K562 (cell line): ENCODE results near the gene GOLGA5. TPM values are rescaled to one million over a fixed set of nuclear protein-coding genes. Genes with fewer than 3 reads are reported as not detected.

Source experiments
- ATAC-seq: fragments of 200-7000 bp; cut with Tn5 transposase; 3 replicates; pipeline ENCODE4 v1.9.1; 2020; ENCODE audit warnings: moderate library complexity
- BruUV-seq: library from RNA; stranded (reverse); fragments of 400-500 nt; replicated peaks from 2 replicates; lab custom pipeline; 2021; lab: Mats Ljungman, UMichigan
- CTCF ChIA-PET: fragments of 300-600 bp; formaldehyde crosslinking; extraction: SDS; loops from one replicate; lab custom pipeline; 2021; ENCODE audit warnings: low intra/inter-chr PET ratio; lab: Yijun Ruan, JAX
- POLR2A ChIA-PET: fragments of 300-600, 350-650 bp; sonication (Branson Sonifier 250); formaldehyde crosslinking; extraction: SDS; loops from one replicate; lab custom pipeline; 2021; ENCODE audit warnings: antibody characterized with exemption, inconsistent platforms; lab: Yijun Ruan, JAX
- DNase-seq, 4 experiments: peaks; one replicate each; pipeline versions ENCODE4 v3.0.0 to v3.0.0-alpha.2; 2011 to 2018; ENCODE audit warnings: low spot score in 3 of 4, mixed read lengths in 3 of 4; ENCODE audit errors: extremely low read depth in 1 of 4
- FAIRE-seq: peaks from 2 replicates; lab custom pipeline; 2011; peaks lifted over from hg19 to GRCh38; lab: Jason Lieb, UNC
- H2AFZ ChIP-seq: 2 replicates; pipeline ENCODE4 v1.6.0; 2011; ENCODE audit warnings: low read depth, low read length, control low read depth, inconsistent platforms
- H3K27ac ChIP-seq: fragments of 200-600 bp; 3 replicates; pipeline ENCODE4 v1.8.0; 2011; ENCODE audit warnings: low read depth, mild to moderate bottlenecking, control low read depth, inconsistent platforms, low read length, moderate library complexity, mixed read lengths; ENCODE audit errors: extremely low read depth
- H3K27me3 ChIP-seq, 2 experiments: fragments of 300-600 bp in 1 of 2; 2 replicates in 1 of 2; 3 replicates in 1 of 2; pipeline versions ENCODE4 v1.6.0 to v1.8.0; 2011; ENCODE audit warnings: inconsistent platforms in 2 of 2, low read length in 2 of 2, mild to moderate bottlenecking in 1 of 2, mixed read lengths in 1 of 2, moderate library complexity in 1 of 2; ENCODE audit not compliant: control insufficient read depth in 2 of 2, insufficient read depth in 2 of 2
- H3K36me3 ChIP-seq: fragments of 300-600 bp; 3 replicates; pipeline ENCODE4 v1.8.0; 2011; ENCODE audit warnings: mild to moderate bottlenecking, low read length, inconsistent platforms; ENCODE audit not compliant: control insufficient read depth, insufficient read depth
- H3K4me1 ChIP-seq, 2 experiments: fragments of 200-600 bp in 1 of 2; replicated peaks in 1 of 2; 2 replicates in 1 of 2; 3 replicates in 1 of 2; pipeline versions ENCODE4 v1.5.1 to v1.8.0; 2011; ENCODE audit warnings: inconsistent platforms in 2 of 2, low read length in 2 of 2, mild to moderate bottlenecking in 1 of 2, mixed read lengths in 1 of 2, moderate library complexity in 1 of 2; ENCODE audit not compliant: control insufficient read depth in 2 of 2, insufficient read depth in 2 of 2
- H3K4me2 ChIP-seq: 2 replicates; pipeline ENCODE4 v1.6.1; 2011; ENCODE audit warnings: low read length, control low read depth, inconsistent platforms, mixed read lengths; ENCODE audit not compliant: insufficient read depth
- H3K4me3 ChIP-seq: fragments of 200-600 bp; sonication (generic), shearing (Covaris generic); 2 replicates; pipeline ENCODE4 v1.5.1; 2016; ENCODE audit warnings: control low read depth, inconsistent platforms
- H3K79me2 ChIP-seq: fragments of 200-600 bp; 3 replicates; pipeline ENCODE4 v1.8.0; 2011; ENCODE audit warnings: low read length, inconsistent platforms; ENCODE audit not compliant: control insufficient read depth, insufficient read depth
- H3K9ac ChIP-seq, 2 experiments: 2 replicates each; pipeline versions ENCODE4 v1.6.0 to v1.6.1; 2011; ENCODE audit warnings: low read depth in 2 of 2, low read length in 2 of 2, control low read depth in 1 of 2, inconsistent platforms in 1 of 2, mild to moderate bottlenecking in 1 of 2, mixed read lengths in 1 of 2; ENCODE audit not compliant: insufficient read depth in 1 of 2
- H3K9me1 ChIP-seq: one replicate; pipeline ENCODE4 v1.6.0; 2011; ENCODE audit warnings: inconsistent platforms, mild to moderate bottlenecking, low read length, moderate library complexity; ENCODE audit not compliant: control insufficient read depth, insufficient read depth
- H3K9me3 ChIP-seq: replicated peaks from 2 replicates; pipeline ENCODE4 v1.5.1; 2011; ENCODE audit warnings: low read depth, low read length, inconsistent platforms; ENCODE audit not compliant: control insufficient read depth, insufficient read depth
- H4K20me1 ChIP-seq: replicated peaks from 2 replicates; pipeline ENCODE4 v1.6.1; 2011; ENCODE audit warnings: low read length, inconsistent platforms, mixed read lengths; ENCODE audit not compliant: control insufficient read depth, insufficient read depth
- ARNT ChIP-seq, 2 experiments: fragments of 450-650 bp; IDR thresholded peaks; 2 replicates each; pipeline ENCODE4 v1.6.1; 2016; ENCODE audit warnings: mild to moderate bottlenecking in 1 of 2
- ATF7 ChIP-seq: fragments of 450-650 bp; IDR thresholded peaks from 2 replicates; pipeline ENCODE4 v1.7.1; 2014; ENCODE audit warnings: mild to moderate bottlenecking, moderate library complexity
- CBX8 ChIP-seq: fragments of 200-600 bp; sonication (generic); IDR thresholded peaks from 2 replicates; pipeline ENCODE4 v1.6.1; 2012; ENCODE audit warnings: borderline replicate concordance, mixed run types, low read depth, mild to moderate bottlenecking, moderate library complexity, mixed read lengths, low read length, control low read depth, inconsistent platforms; ENCODE audit not compliant: poor library complexity, severe bottlenecking; ENCODE audit errors: extremely low read depth
- CCNT2 ChIP-seq: IDR thresholded peaks from 2 replicates; pipeline ENCODE4 v1.6.1; 2011; ENCODE audit warnings: borderline replicate concordance, low read depth, mild to moderate bottlenecking, moderate library complexity, mixed read lengths, low read length; ENCODE audit not compliant: insufficient read length; ENCODE audit errors: extremely low read depth
- HNRNPH1 ChIP-seq: fragments of 200-400 bp; formaldehyde crosslinking; optimal IDR thresholded peaks from 2 replicates; pipeline ENCODE3; 2017; ENCODE audit warnings: low read depth, mild to moderate bottlenecking, low read length, moderate library complexity
- PRDM10 ChIP-seq: fragments of 450-650 bp; IDR thresholded peaks from 2 replicates; pipeline ENCODE4 v1.6.1; 2018; ENCODE audit not compliant: partially characterized antibody
- SETDB1 ChIP-seq: IDR thresholded peaks from one replicate; pipeline ENCODE4 v1.6.1; 2012; ENCODE audit warnings: low read length, control low read depth, inconsistent platforms
- XRCC3 ChIP-seq: fragments of 450-650 bp; IDR thresholded peaks from 2 replicates; pipeline ENCODE4 v1.6.1; 2017; ENCODE audit warnings: mild to moderate bottlenecking, moderate library complexity
- ZNF551 ChIP-seq: fragments of 250-450 bp; sonication (Bioruptor Pico); IDR thresholded peaks from 2 replicates; pipeline ENCODE4 v1.5.0; 2021; ENCODE audit warnings: mild to moderate bottlenecking, moderate library complexity
- ZNF766 ChIP-seq: fragments of 200-800 bp; sonication (Bioruptor generic); conservative IDR thresholded peaks from 2 replicates; pipeline ENCODE4 v1.6.1; 2016; ENCODE audit warnings: missing genetic modification characterization, missing compliant biosample characterization
- WGBS: fragments of 100-300 bp; shearing (Covaris generic); methylation state at CpG from one replicate; pipeline ENCODE4 v1.1.6; 2016; ENCODE audit warnings: low coverage, mixed read lengths; ENCODE audit not compliant: insufficient coverage; ENCODE audit errors: missing lambda C conversion rate; 5-methylcytosine and 5-hydroxymethylcytosine counted together
- in situ Hi-C: fragments of 300-500 bp; cut with MboI; formaldehyde crosslinking; loops from 4 replicates; pipeline ENCODE4 v1.15.0; 2018; ENCODE audit warnings: inconsistent platforms, mixed read lengths
- intact Hi-C: fragments of 100-400 bp; cut with micrococcal nuclease; formaldehyde crosslinking; loops from 2 replicates; pipeline ENCODE4 v1.14.2; 2022
- polyA plus RNA-seq, 8 experiments: library from polyadenylated mRNA; depleted of rRNA in 4 of 8; stranded (reverse) in 5 of 8; unstranded in 3 of 8; fragments of >200 nt; fragmentation: Nextera tagmentation in 2 of 8; fragmentation: Illumina TruSeq in 1 of 8; extraction: Ambion mirVana in 2 of 8; extraction: Trizol in 1 of 8; gene quantifications; 2 replicates each; pipeline versions ENCODE4 v1.2.1 to v1.2.3, GENCODE V29; 2011 to 2014; ENCODE audit warnings: inconsistent platforms in 1 of 8, missing spikeins in 1 of 8
- total RNA-seq, 7 experiments: library from RNA; depleted of rRNA in 6 of 7; stranded (reverse); fragments of >200 nt in 6 of 7; fragmentation: Illumina TruSeq in 2 of 7; extraction: Trizol in 2 of 7; gene quantifications; 2 replicates each; pipeline versions ENCODE4 v1.2.1 to v1.2.3, GENCODE V29; 2011 to 2021; ENCODE audit warnings: low replicate concordance in 1 of 7

The GOLGA5 gene
- total and polyA plus RNA-seq, 9 of the 15 experiments (the other 6 are each of a cell fraction or from before 2014, with no cell fraction given) = 5.7 to 19.6 (median 12.7) TPM

GRCh38 chr14:92753250-92753649 lies 40.9 kb upstream of the GOLGA5 start:
- POLR2A ChIA-PET = no interaction called here
- 6% methylated on average over 5 of the region's 5 CpGs for WGBS
- no peak for FAIRE-seq

More at GRCh38 chr14:92753250-92753649, 40.9 kb upstream of the GOLGA5 start:
- H3K79me2 ChIP-seq = no peaks in the 10 kb centered on the region
- no peaks in the 10 kb centered on the region for H3K9me1 ChIP-seq
- H3K9me3 ChIP-seq = no peaks in the 10 kb centered on the region
- H4K20me1 ChIP-seq = no peaks in the 10 kb centered on the region
- no peak overlapping the region for H3K4me2 ChIP-seq
- H3K4me1 ChIP-seq = peaks cover 3 to 4% of the 10 kb centered on the region in 2 experiments; a peak in 4 of 5 replicates
- BruUV-seq = no TSS peak
- in situ Hi-C loops = no loop called here
- no peaks in the 10 kb centered on the region for H3K36me3 ChIP-seq
- H3K27me3 ChIP-seq = peaks cover 0 to 5% of the 10 kb centered on the region in 2 experiments; a peak in 1 of 5 replicates
- no peak overlapping the region for H2AFZ ChIP-seq
- no peak overlapping the region for H3K4me3 ChIP-seq
- DNase-seq (no peak), ATAC-seq (no peak)
- no peak overlapping the region for H3K27ac ChIP-seq
- H3K9ac ChIP-seq = no peak overlapping the region
- CTCF ChIA-PET = no interaction called here
- no peak for TF ChIP-seq SETDB1
- peak; percentile 56 for TF ChIP-seq PRDM10
- TF ChIP-seq CCNT2 = no peak
- TF ChIP-seq ATF7 = no peak
- TF ChIP-seq HNRNPH1 = no peak
- TF ChIP-seq CBX8 = no peak
- no peak for TF ChIP-seq ZNF551 (CRISPR knock-in tag)
- peak; percentile 63; the same call in 1 of the 2 replicates for TF ChIP-seq ZNF766 (CRISPR knock-in tag)
- no peak for TF ChIP-seq XRCC3
- no peak for TF ChIP-seq ARNT (IDR thresholded peaks at IDR 0.05)
- TF ChIP-seq, all 486 proteins: peak for 2
- intact Hi-C loops = no loop called here
